ENCODE data around the gene ZDHHC4. TPM values are rescaled to one million over a fixed set of nuclear protein-coding genes. Genes with fewer than 3 reads are reported as not detected.
A peak's percentile ranks its signal among the peaks of the same experiment; 100 is the strongest.

Gene ZDHHC4
- total and polyA plus RNA-seq, 10 of the 15 experiments (the other 5 are each of a cell fraction or from before 2014, with no cell fraction given): 30.6 to 74.3 (median 35.8) TPM

GRCh38 chr7:6636741-6637543, 59.7 kb downstream of the ZDHHC4 start, which contains the start of gene ZNF316 (continued):
- TF ChIP-seq NKRF (conservative IDR thresholded peaks at IDR 0.05) (peak; percentile 72), BACH1 (IDR thresholded peaks at IDR 0.05; ENCODE audit: borderline replicate concordance) (peak; percentile 97), ELK1 (IDR thresholded peaks at IDR 0.05; ENCODE audit: low read depth, low read length) (peak; percentile 70), USF2 (IDR thresholded peaks at IDR 0.05; ENCODE audit: borderline replicate concordance, low read depth, low read length) (peak; percentile 71), GABPA (IDR thresholded peaks at IDR 0.05; ENCODE audit: low read depth) (peak; percentile 85), HCFC1 (IDR thresholded peaks at IDR 0.05; ENCODE audit: low read length) (no peak), TCF3 (IDR thresholded peaks at IDR 0.05; ENCODE audit: borderline replicate concordance, insufficient read depth, low read depth, low read length) (peak; percentile 68; the same call in 1 of the 2 replicates), RAD21 (IDR thresholded peaks at IDR 0.05; ENCODE audit: insufficient read depth, low read depth, low read length) (no peak), ASH2L (IDR thresholded peaks at IDR 0.05; ENCODE audit: borderline replicate concordance, low read depth) (no peak), POU2F2 (IDR thresholded peaks at IDR 0.05; ENCODE audit: borderline replicate concordance, low read depth, low read length) (no peak), IKZF1 (conservative IDR thresholded peaks at IDR 0.05) (peak; percentile 59; the same call in 1 of the 2 replicates), MEF2A (IDR thresholded peaks at IDR 0.05; ENCODE audit: insufficient read depth, low read depth, low read length) (0 out of 2 replicates have a peak, but pooled peaks have one; percentile 28), EGR1 (IDR thresholded peaks at IDR 0.05; ENCODE audit: borderline replicate concordance in 1 of 2, low read depth in 2 of 2, low read length in 2 of 2) (peak; percentile 35 to 83), CREB1 (IDR thresholded peaks at IDR 0.05; ENCODE audit: low read depth) (0 out of 2 replicates have a peak, but pooled peaks have one; percentile 29), JUND (IDR thresholded peaks at IDR 0.05; ENCODE audit: low read depth, low read length) (no peak), RELA (IDR thresholded peaks at IDR 0.05; ENCODE audit: borderline replicate concordance, partially characterized antibody) (peak; percentile 36), PAX8 (IDR thresholded peaks at IDR 0.05) (no peak), ATF7 (IDR thresholded peaks at IDR 0.05; ENCODE audit: low read depth) (no peak), CHD1 (IDR thresholded peaks at IDR 0.05; ENCODE audit: low read depth, low read length) (no peak), EED (IDR thresholded peaks at IDR 0.05; ENCODE audit: low read depth) (no peak), PKNOX1 (IDR thresholded peaks at IDR 0.05) (no peak), IRF4 (IDR thresholded peaks at IDR 0.05; ENCODE audit: low read depth, low read length) (no peak), ATF3 (IDR thresholded peaks at IDR 0.05; ENCODE audit: borderline replicate concordance, extremely low read depth, low read depth, low read length) (peak; percentile 69)
